HCT116 (cell line): Measurements from ENCODE around the gene HOXB7. TPM values are rescaled to one million over a fixed set of nuclear protein-coding genes. Genes with fewer than 3 reads are reported as not detected.

Experiments used
- ATAC-seq: fragments of 200-7000 bp; cut with Tn5 transposase; 2 replicates; pipeline ENCODE4 v1.9.1; 2020; ENCODE audit warnings: mild to moderate bottlenecking, moderate library complexity
- BruUV-seq: library from RNA; stranded (reverse); fragments of 400-500 nt; replicated peaks from 2 replicates; lab custom pipeline; 2021; lab: Mats Ljungman, UMichigan
- CTCF ChIA-PET: fragments of 300-600 bp; sonication (Branson Sonifier 250); formaldehyde crosslinking; loops from one replicate; lab custom pipeline; 2021; ENCODE audit warnings: antibody characterized with exemption; lab: Charles Lee
- POLR2A ChIA-PET: fragments of 300-600, 350-600 bp; sonication (Branson Sonifier 250); formaldehyde crosslinking; loops from one replicate; lab custom pipeline; 2021; ENCODE audit warnings: antibody characterized with exemption; lab: Charles Lee
- RAD21 ChIA-PET, 2 experiments: fragments of 300-600 bp; sonication (Branson Sonifier 250); formaldehyde crosslinking; loops; one replicate each; lab custom pipeline; 2023; ENCODE audit warnings: low total read pairs in 2 of 2; ENCODE audit not compliant: uncharacterized antibody in 2 of 2, unreplicated experiment in 2 of 2, low non-redundant PET in 1 of 2; lab: Charles Lee
- DNase-seq: peaks from one replicate; pipeline ENCODE4 v3.0.0-alpha.2; 2010; ENCODE audit warnings: low read depth, low spot score
- H2AFZ ChIP-seq: fragments of 200-600 bp; shearing (Covaris generic), sonication (generic); 2 replicates; pipeline ENCODE4 v1.6.1; 2017; ENCODE audit warnings: low read depth, mixed run types, mixed read lengths, antibody characterized with exemption, low read length; ENCODE audit not compliant: poor library complexity, severe bottlenecking
- H3K27ac ChIP-seq: 2 replicates; pipeline ENCODE4 v1.5.1; 2012; ENCODE audit warnings: low read depth, low read length
- H3K27me3 ChIP-seq: fragments of 200-600 bp; sonication (generic); 2 replicates; pipeline ENCODE4 v1.6.1; 2016; ENCODE audit warnings: mixed run types, low read length, mixed read lengths; ENCODE audit not compliant: insufficient read depth
- H3K36me3 ChIP-seq, 2 experiments: fragments of 200-500 bp in 1 of 2; fragments of 200-600 bp in 1 of 2; sonication (Bioruptor generic) in 1 of 2; sonication (generic) in 1 of 2; 2 replicates each; pipeline versions ENCODE4 v1.5.1 to v1.6.1; 2014 to 2016; ENCODE audit warnings: low read length in 2 of 2, inconsistent platforms in 1 of 2, mixed read lengths in 1 of 2, mixed run types in 1 of 2; ENCODE audit not compliant: insufficient read depth in 2 of 2, control insufficient read depth in 1 of 2
- H3K4me1 ChIP-seq, 2 experiments: fragments of 200-600 bp in 1 of 2; sonication (generic) in 1 of 2; 2 replicates each; pipeline versions ENCODE4 v1.5.1 to v1.6.1; 2012 to 2017; ENCODE audit warnings: low read length in 2 of 2, inconsistent platforms in 1 of 2, mild to moderate bottlenecking in 1 of 2, mixed read lengths in 1 of 2, mixed run types in 1 of 2, moderate library complexity in 1 of 2; ENCODE audit not compliant: insufficient read depth in 2 of 2, control insufficient read depth in 1 of 2
- H3K4me2 ChIP-seq: fragments of 200-600 bp; sonication (generic); 2 replicates; pipeline ENCODE4 v1.6.1; 2017; ENCODE audit warnings: mixed run types, low read length, mixed read lengths
- H3K4me3 ChIP-seq, 2 experiments: fragments of 200-600 bp in 1 of 2; sonication (generic) in 1 of 2; replicated peaks in 1 of 2; 2 replicates each; pipeline ENCODE4 v1.5.1; 2011 to 2016; ENCODE audit warnings: low read length in 2 of 2, control low read depth in 1 of 2, low read depth in 1 of 2, mild to moderate bottlenecking in 1 of 2, mixed read lengths in 1 of 2, mixed run types in 1 of 2
- H3K79me2 ChIP-seq: fragments of 200-600 bp; sonication (generic); 2 replicates; pipeline ENCODE4 v1.6.1; 2017; ENCODE audit warnings: mild to moderate bottlenecking, mixed run types, low read length, moderate library complexity, mixed read lengths; ENCODE audit not compliant: insufficient read depth
- H3K9ac ChIP-seq: fragments of 200-600 bp; sonication (generic); 2 replicates; pipeline ENCODE4 v1.6.1; 2016; ENCODE audit warnings: low read length, mixed read lengths
- H3K9me2 ChIP-seq: fragments of 200-600 bp; sonication (generic), shearing (Covaris generic); 2 replicates; pipeline ENCODE4 v1.6.1; 2017; ENCODE audit warnings: mixed run types, mild to moderate bottlenecking, moderate library complexity; ENCODE audit not compliant: insufficient read depth
- H3K9me3 ChIP-seq, 2 experiments: fragments of 200-500 bp in 1 of 2; fragments of 200-600 bp in 1 of 2; sonication (Bioruptor generic) in 1 of 2; sonication (generic) in 1 of 2; 2 replicates each; pipeline ENCODE4 v1.6.1; 2014 to 2017; ENCODE audit warnings: low read length in 2 of 2, mixed read lengths in 2 of 2, inconsistent platforms in 1 of 2, low read depth in 1 of 2, mild to moderate bottlenecking in 1 of 2, mixed run types in 1 of 2, moderate library complexity in 1 of 2; ENCODE audit not compliant: control insufficient read depth in 1 of 2, insufficient read depth in 1 of 2
- H4K20me1 ChIP-seq: fragments of 200-600 bp; sonication (generic), shearing (Covaris generic); 2 replicates; pipeline ENCODE4 v1.6.1; 2017; ENCODE audit warnings: mixed run types, mild to moderate bottlenecking, moderate library complexity; ENCODE audit not compliant: insufficient read depth
- ELF1 ChIP-seq: IDR thresholded peaks from 2 replicates; pipeline ENCODE4 v1.6.1; 2012; ENCODE audit warnings: low read depth, borderline replicate concordance
- EZH2 ChIP-seq: fragments of 200-600 bp; sonication (generic); IDR thresholded peaks from 2 replicates; pipeline ENCODE4 v1.6.1; 2017; ENCODE audit warnings: antibody characterized with exemption, mixed run types
- FOSL1 ChIP-seq: IDR thresholded peaks from 2 replicates; pipeline ENCODE4 v1.6.1; 2012; ENCODE audit warnings: low read depth
- JUND ChIP-seq: IDR thresholded peaks from 2 replicates; pipeline ENCODE4 v1.6.1; 2012
- POLR2A ChIP-seq: IDR thresholded peaks from 2 replicates; pipeline ENCODE4 v1.7.0; 2011; ENCODE audit warnings: borderline replicate concordance; ENCODE audit not compliant: insufficient read depth, insufficient read length; ENCODE audit errors: extremely low read depth
- POLR2AphosphoS5 ChIP-seq: IDR thresholded peaks from 2 replicates; pipeline ENCODE4 v1.6.1; 2011; ENCODE audit warnings: mild to moderate bottlenecking, low read depth, low read length, moderate library complexity
- SIN3A ChIP-seq: IDR thresholded peaks from 2 replicates; pipeline ENCODE4 v1.6.1; 2012; ENCODE audit warnings: low read depth
- ZNF274 ChIP-seq: fragments of 200-500 bp; sonication (Bioruptor generic); IDR thresholded peaks from 2 replicates; pipeline ENCODE4 v1.6.1; 2014; ENCODE audit warnings: mild to moderate bottlenecking, low read depth, low read length, inconsistent platforms
- intact Hi-C: fragments of 100-400 bp; cut with micrococcal nuclease; formaldehyde crosslinking; loops from 2 replicates; pipeline ENCODE4 v1.10.0; 2022
- total RNA-seq: library from RNA; stranded (reverse); gene quantifications from one replicate; pipeline ENCODE4 v1.2.1, GENCODE V29; 2021; ENCODE audit not compliant: unreplicated experiment
- TF ChIP-seq, protein P1 (sequence below): IDR thresholded peaks from 2 replicates; pipeline ENCODE4 v1.6.1; 2011; ENCODE audit warnings: mild to moderate bottlenecking, low read length, moderate library complexity; ENCODE audit not compliant: insufficient replicate concordance; ENCODE audit errors: extremely low read depth
- TF ChIP-seq, protein P2 (sequence below), 3 experiments: fragments of 200-600 bp in 1 of 3; sonication (generic) in 1 of 3; IDR thresholded peaks in 2 of 3; conservative IDR thresholded peaks in 1 of 3; 2 replicates each; pipeline ENCODE4 v1.5.1; 2012 to 2017; ENCODE audit warnings: low read depth in 2 of 3, low read length in 2 of 3, antibody characterized with exemption in 1 of 3, borderline replicate concordance in 1 of 3, control low read depth in 1 of 3, mild to moderate bottlenecking in 1 of 3, mixed read lengths in 1 of 3, mixed run types in 1 of 3, moderate library complexity in 1 of 3; ENCODE audit not compliant: insufficient read depth in 1 of 3

Gene HOXB7
- total RNA-seq, 1 experiment from 2014 or later, result 33.6 TPM

DNA sequence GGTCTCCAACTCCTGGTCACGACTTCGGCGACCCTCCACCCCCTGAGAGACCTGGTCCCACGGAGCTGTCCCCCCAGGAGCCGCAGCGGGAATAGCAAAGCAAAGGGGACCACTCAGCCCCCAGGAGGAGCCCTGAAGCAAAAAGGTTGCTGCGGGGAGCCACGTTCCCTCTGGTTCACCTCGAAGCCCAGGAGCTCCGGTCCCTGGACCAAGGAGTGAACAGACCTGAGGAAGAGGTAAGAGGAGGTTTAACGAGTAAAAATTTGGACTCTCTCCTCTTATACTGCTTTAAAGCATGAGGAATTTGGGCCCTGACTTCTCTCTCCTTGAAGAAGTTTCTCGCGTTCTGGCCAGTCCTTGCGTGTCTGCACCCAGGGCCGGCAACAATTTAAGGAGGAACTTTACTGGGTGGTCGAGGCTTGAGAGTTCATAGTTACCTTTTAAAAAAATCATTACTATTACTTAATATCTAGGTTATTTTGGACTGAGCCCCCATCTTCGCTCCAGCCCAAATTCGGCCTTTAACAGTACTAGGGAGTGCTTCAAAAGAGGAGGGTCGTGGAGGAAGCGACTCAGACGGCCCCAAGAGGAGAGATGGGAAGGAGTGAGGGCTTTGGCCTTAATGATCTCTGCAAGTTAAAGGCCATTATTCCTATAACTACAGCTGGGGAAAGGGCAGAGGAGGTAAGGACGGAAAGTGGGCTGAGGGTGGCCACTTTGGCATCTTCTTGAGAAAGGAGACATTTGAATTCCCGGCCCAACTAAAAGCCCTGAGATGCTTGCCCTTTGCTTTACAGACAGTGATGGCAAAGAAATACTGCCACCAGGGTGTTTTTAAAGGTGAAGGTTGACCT is 32.3 kb upstream of the HOXB7 start:
- no peak for TF ChIP-seq FOSL1
- TF ChIP-seq ZNF274, result no peak
- no peak for TF ChIP-seq SIN3A
- TF ChIP-seq JUND, result no peak
- Histone ChIP-seq H4K20me1 (no peaks in the 10 kb centered on the region), H3K9ac (0 out of 2 replicates have a peak overlapping the region, but pooled peaks have one; percentile 4), H3K4me1 (peaks cover 17 to 47% of the 10 kb centered on the region in 2 experiments; a peak in 3 of 4 replicates), H3K4me3 (no peak overlapping the region), H3K9me2 (no peaks in the 10 kb centered on the region), H3K27me3 (no peaks in the 10 kb centered on the region), H3K36me3 (peaks cover 0 to 15% of the 10 kb centered on the region in 2 experiments; a peak in 1 of 4 replicates), H3K27ac (no peak overlapping the region), H3K9me3 (no peaks in the 10 kb centered on the region), H2AFZ (no peak overlapping the region), H3K79me2 (peaks cover 90% of the 10 kb centered on the region), H3K4me2 (no peak overlapping the region)
- ChIA-PET CTCF (no interaction called here), POLR2A (no interaction called here), RAD21 (no interaction called here)
- intact Hi-C loops, result no loop called here
- BruUV-seq, result no TSS peak
- ATAC-seq, result no peak
- DNase-seq, result no peak

DNA sequence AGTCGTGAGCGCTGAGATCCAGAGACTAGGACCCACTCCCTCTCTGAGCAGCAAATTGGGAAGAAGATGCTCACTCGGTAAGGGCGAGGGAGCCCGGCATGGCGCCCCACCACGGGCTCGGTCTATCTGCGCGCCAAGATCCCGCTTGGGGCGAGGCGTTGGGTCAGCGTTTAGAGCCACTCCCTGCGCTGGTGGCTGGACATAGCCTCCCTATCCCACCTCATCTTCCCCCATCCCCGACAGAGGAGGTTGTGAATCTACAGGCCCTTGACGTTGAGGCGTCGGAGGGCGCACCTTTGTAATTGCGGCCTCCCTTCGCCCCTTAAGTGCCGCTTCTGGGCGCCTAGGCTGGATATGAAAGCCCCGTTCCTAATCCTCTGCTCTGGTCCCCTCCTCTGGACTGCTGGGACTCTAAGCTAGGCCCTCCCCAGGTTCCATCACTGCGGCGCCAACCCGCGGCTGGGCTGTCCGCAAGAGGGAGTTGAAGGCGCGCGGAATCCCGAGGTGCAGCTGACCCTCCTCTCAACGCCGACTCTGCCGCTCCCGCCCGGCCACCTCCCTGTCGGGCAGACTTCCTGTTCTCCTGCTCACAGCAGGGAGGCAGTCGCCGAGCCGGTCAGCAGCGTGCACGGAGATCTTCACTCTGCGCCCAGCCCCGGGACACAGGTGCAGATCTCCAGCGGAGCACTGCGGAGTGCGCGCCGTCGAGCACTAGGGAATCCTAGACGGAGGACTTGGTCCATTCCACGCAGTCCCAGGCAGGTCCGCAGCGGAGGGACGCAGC is 31.4 kb upstream of the HOXB7 start:
- Histone ChIP-seq H3K4me1 (peaks cover 13 to 41% of the 10 kb centered on the region in 2 experiments; a peak in 3 of 4 replicates), H3K4me2 (no peak overlapping the region), H3K9ac (no peak overlapping the region), H3K9me3 (no peaks in the 10 kb centered on the region), H3K27ac (no peak overlapping the region), H3K4me3 (no peak overlapping the region), H3K27me3 (no peaks in the 10 kb centered on the region), H4K20me1 (no peaks in the 10 kb centered on the region), H3K9me2 (no peaks in the 10 kb centered on the region), H2AFZ (no peak overlapping the region), H3K79me2 (peaks cover 93% of the 10 kb centered on the region), H3K36me3 (peaks cover 0 to 15% of the 10 kb centered on the region in 2 experiments; a peak in 1 of 4 replicates)
- ChIA-PET POLR2A (no interaction called here), RAD21 (no interaction called here), CTCF (no interaction called here)
- no TSS peak for BruUV-seq
- DNase-seq (no peak), ATAC-seq (no peak)
- intact Hi-C loops, result no loop called here
- TF ChIP-seq, protein P1, sequence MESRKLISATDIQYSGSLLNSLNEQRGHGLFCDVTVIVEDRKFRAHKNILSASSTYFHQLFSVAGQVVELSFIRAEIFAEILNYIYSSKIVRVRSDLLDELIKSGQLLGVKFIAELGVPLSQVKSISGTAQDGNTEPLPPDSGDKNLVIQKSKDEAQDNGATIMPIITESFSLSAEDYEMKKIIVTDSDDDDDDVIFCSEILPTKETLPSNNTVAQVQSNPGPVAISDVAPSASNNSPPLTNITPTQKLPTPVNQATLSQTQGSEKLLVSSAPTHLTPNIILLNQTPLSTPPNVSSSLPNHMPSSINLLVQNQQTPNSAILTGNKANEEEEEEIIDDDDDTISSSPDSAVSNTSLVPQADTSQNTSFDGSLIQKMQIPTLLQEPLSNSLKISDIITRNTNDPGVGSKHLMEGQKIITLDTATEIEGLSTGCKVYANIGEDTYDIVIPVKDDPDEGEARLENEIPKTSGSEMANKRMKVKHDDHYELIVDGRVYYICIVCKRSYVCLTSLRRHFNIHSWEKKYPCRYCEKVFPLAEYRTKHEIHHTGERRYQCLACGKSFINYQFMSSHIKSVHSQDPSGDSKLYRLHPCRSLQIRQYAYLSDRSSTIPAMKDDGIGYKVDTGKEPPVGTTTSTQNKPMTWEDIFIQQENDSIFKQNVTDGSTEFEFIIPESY, result no peak
- TF ChIP-seq EZH2, result no peak
- no peak for TF ChIP-seq POLR2A
- TF ChIP-seq SIN3A, result no peak
- no peak for TF ChIP-seq POLR2AphosphoS5
- no peak for TF ChIP-seq ELF1
- TF ChIP-seq, protein P2, sequence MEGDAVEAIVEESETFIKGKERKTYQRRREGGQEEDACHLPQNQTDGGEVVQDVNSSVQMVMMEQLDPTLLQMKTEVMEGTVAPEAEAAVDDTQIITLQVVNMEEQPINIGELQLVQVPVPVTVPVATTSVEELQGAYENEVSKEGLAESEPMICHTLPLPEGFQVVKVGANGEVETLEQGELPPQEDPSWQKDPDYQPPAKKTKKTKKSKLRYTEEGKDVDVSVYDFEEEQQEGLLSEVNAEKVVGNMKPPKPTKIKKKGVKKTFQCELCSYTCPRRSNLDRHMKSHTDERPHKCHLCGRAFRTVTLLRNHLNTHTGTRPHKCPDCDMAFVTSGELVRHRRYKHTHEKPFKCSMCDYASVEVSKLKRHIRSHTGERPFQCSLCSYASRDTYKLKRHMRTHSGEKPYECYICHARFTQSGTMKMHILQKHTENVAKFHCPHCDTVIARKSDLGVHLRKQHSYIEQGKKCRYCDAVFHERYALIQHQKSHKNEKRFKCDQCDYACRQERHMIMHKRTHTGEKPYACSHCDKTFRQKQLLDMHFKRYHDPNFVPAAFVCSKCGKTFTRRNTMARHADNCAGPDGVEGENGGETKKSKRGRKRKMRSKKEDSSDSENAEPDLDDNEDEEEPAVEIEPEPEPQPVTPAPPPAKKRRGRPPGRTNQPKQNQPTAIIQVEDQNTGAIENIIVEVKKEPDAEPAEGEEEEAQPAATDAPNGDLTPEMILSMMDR (IDR thresholded peaks at IDR 0.05 in 2 of 3, conservative IDR thresholded peaks at IDR 0.05 in 1 of 3; ENCODE audit: borderline replicate concordance in 1 of 3, insufficient read depth in 1 of 3, low read depth in 2 of 3, low read length in 2 of 3), result no peak
